NB4 (cell line): ENCODE data around the gene P3H4.

ENCODE experiments used
- MAX ChIP-seq: IDR thresholded peaks from 2 replicates; pipeline ENCODE4 v1.6.1; 2011; ENCODE audit warnings: low read depth, low read length
- POLR2A ChIP-seq: IDR thresholded peaks from 2 replicates; pipeline ENCODE4 v1.6.1; 2011; ENCODE audit warnings: mild to moderate bottlenecking; ENCODE audit not compliant: insufficient read length; ENCODE audit errors: extremely low read depth
- TF ChIP-seq, protein P1 (sequence below): IDR thresholded peaks from one replicate; pipeline ENCODE4 v1.5.1; 2012; ENCODE audit warnings: low read depth, low read length

- TF ChIP-seq, protein P1, sequence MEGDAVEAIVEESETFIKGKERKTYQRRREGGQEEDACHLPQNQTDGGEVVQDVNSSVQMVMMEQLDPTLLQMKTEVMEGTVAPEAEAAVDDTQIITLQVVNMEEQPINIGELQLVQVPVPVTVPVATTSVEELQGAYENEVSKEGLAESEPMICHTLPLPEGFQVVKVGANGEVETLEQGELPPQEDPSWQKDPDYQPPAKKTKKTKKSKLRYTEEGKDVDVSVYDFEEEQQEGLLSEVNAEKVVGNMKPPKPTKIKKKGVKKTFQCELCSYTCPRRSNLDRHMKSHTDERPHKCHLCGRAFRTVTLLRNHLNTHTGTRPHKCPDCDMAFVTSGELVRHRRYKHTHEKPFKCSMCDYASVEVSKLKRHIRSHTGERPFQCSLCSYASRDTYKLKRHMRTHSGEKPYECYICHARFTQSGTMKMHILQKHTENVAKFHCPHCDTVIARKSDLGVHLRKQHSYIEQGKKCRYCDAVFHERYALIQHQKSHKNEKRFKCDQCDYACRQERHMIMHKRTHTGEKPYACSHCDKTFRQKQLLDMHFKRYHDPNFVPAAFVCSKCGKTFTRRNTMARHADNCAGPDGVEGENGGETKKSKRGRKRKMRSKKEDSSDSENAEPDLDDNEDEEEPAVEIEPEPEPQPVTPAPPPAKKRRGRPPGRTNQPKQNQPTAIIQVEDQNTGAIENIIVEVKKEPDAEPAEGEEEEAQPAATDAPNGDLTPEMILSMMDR = no peak
- no peak for TF ChIP-seq POLR2A
- no peak for TF ChIP-seq MAX
These were observed 37.7 kb upstream of the P3H4 start for GRCh38 chr17:41849251-41849990.
